ENCODE measurements around the gene KCNIP3. TPM values are rescaled to one million over a fixed set of nuclear protein-coding genes. Genes with fewer than 3 reads are reported as not detected.

Gene KCNIP3
- total RNA-seq, 1 donor from 2014 or later = 27.5 TPM

DNA sequence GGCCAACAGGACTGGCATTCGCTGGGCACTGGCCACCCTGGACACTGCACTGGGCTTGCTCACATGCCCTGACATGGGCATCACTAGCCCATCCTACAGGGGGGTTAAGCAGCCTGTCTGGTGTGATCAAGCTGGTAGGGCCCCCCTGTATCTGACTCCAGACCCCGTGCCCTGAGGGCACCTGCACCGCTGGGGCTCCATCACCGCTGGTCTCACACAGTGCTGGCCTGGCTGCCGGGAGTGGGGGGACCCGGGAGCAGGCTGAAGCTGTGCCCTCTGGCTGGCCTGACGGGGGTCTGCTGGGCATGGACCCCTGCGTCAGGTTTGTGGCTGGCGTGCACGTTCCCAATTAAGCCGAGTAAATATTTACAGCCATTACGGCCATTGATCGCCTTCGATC, 32.3 kb downstream of the KCNIP3 start:
- DNase-seq (ENCODE audit: extremely low spot score in 2 of 2) = no peak
- TF ChIP-seq POLR2A (IDR thresholded peaks at IDR 0.05) (no peak), CTCF (IDR thresholded peaks at IDR 0.05) (no peak), POLR2AphosphoS5 (IDR thresholded peaks at IDR 0.05; ENCODE audit: insufficient read depth in 1 of 2, low read depth in 1 of 2) (no peak)

GRCh38 chr2:95329891-95330793, 33.0 kb downstream of the KCNIP3 start:
- Histone ChIP-seq H3K9me3 (no peaks in the 10 kb centered on the region), H3K4me3 (no peak overlapping the region), H3K4me1 (peaks cover 10% of the 10 kb centered on the region), H3K36me3 (no peaks in the 10 kb centered on the region), H3K27ac (no peak overlapping the region), H3K27me3 (no peaks in the 10 kb centered on the region)
- intact Hi-C loops (cut with DNase I) = no loop called here
- TF ChIP-seq POLR2AphosphoS5 (IDR thresholded peaks at IDR 0.05; ENCODE audit: insufficient read depth in 1 of 2, low read depth in 1 of 2) (no peak), CTCF (IDR thresholded peaks at IDR 0.05) (no peak), POLR2A (IDR thresholded peaks at IDR 0.05) (no peak)
- no peak for DNase-seq (ENCODE audit: extremely low spot score in 2 of 2)

More for the DNA sequence above, 32.3 kb downstream of the KCNIP3 start:
- no peaks in the 10 kb centered on the region for H3K36me3 ChIP-seq
- no peaks in the 10 kb centered on the region for H3K9me3 ChIP-seq
- H3K27me3 ChIP-seq = no peaks in the 10 kb centered on the region
- intact Hi-C loops (cut with DNase I) = no loop called here
- H3K4me1 ChIP-seq = peaks cover 6% of the 10 kb centered on the region
- H3K27ac ChIP-seq = no peak overlapping the region
- H3K4me3 ChIP-seq = no peak overlapping the region

DNA sequence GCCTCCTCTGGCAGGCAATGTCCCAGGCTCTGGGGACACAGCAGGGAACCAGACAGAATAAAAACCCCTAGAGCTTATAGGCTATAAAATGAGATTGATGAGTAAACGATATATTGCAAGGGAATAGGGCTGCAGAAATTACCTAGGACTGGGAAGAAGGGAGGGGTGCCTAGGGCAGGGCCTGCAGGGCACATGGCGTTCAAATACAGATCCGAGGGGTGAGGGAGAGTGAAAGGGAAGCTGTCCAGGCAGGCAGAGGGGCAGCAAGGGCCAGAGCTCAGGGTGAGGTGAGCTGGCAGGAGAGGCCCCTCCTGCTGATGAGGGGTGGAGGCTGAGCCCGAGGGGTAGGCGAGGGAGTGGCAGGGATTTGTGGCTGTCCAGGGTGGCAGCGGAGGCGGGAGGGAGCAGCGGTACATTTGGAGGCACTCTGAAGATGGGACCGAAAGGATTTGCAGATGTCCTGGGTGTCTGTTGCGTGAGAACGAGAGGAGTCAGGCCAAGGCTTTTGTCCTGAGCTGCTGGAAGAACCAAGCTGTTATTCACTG, 33.7 kb downstream of the KCNIP3 start:
- DNase-seq (ENCODE audit: extremely low spot score in 2 of 2) = no peak
- Histone ChIP-seq H3K9me3 (no peaks in the 10 kb centered on the region), H3K4me1 (peaks cover 10% of the 10 kb centered on the region), H3K4me3 (no peak overlapping the region), H3K27ac (no peak overlapping the region), H3K36me3 (no peaks in the 10 kb centered on the region), H3K27me3 (no peaks in the 10 kb centered on the region)
- no peak for TF ChIP-seq POLR2A (IDR thresholded peaks at IDR 0.05)
- no peak for TF ChIP-seq POLR2AphosphoS5 (IDR thresholded peaks at IDR 0.05; ENCODE audit: insufficient read depth in 1 of 2, low read depth in 1 of 2)
- no peak for TF ChIP-seq CTCF (IDR thresholded peaks at IDR 0.05)
- intact Hi-C loops (cut with DNase I) = no loop called here

- intact Hi-C loops (cut with DNase I) = no loop called here
- H3K27ac ChIP-seq = no peak overlapping the region
- no peak for DNase-seq (ENCODE audit: extremely low spot score in 2 of 2)
- H3K27me3 ChIP-seq = no peaks in the 10 kb centered on the region
- H3K4me3 ChIP-seq = no peak overlapping the region
- no peaks in the 10 kb centered on the region for H3K36me3 ChIP-seq
- TF ChIP-seq CTCF (IDR thresholded peaks at IDR 0.05) (no peak), POLR2A (IDR thresholded peaks at IDR 0.05) (no peak), POLR2AphosphoS5 (IDR thresholded peaks at IDR 0.05; ENCODE audit: insufficient read depth in 1 of 2, low read depth in 1 of 2) (no peak)
- peaks cover 10% of the 10 kb centered on the region for H3K4me1 ChIP-seq
- no peaks in the 10 kb centered on the region for H3K9me3 ChIP-seq
Measured at GRCh38 chr2:95331606-95332005, 34.5 kb downstream of the KCNIP3 start.

GRCh38 chr2:95332036-95332435, 34.9 kb downstream of the KCNIP3 start:
- no peak for DNase-seq (ENCODE audit: extremely low spot score in 2 of 2)
- Histone ChIP-seq H3K4me1 (peaks cover 10% of the 10 kb centered on the region), H3K36me3 (no peaks in the 10 kb centered on the region), H3K9me3 (no peaks in the 10 kb centered on the region), H3K27me3 (no peaks in the 10 kb centered on the region), H3K4me3 (no peak overlapping the region), H3K27ac (no peak overlapping the region)
- intact Hi-C loops (cut with DNase I) = no loop called here
- TF ChIP-seq POLR2AphosphoS5 (IDR thresholded peaks at IDR 0.05; ENCODE audit: insufficient read depth in 1 of 2, low read depth in 1 of 2) = no peak
- TF ChIP-seq POLR2A (IDR thresholded peaks at IDR 0.05) = no peak
- TF ChIP-seq CTCF (IDR thresholded peaks at IDR 0.05) = no peak

Measured in vagina (tissue), 2 donors.